H9 (cell line): ENCODE data around the gene MICAL3. TPM values are rescaled to one million over a fixed set of nuclear protein-coding genes. Genes with fewer than 3 reads are reported as not detected.

ENCODE experiments used
- DNase-seq: peaks from one replicate; pipeline ENCODE4 v3.0.0-alpha.2; 2017
- H2AFZ ChIP-seq: one replicate; pipeline ENCODE4 v1.6.1; 2013; ENCODE audit warnings: mild to moderate bottlenecking, low read length, control low read depth, moderate library complexity
- H2AK5ac ChIP-seq: 2 replicates; pipeline ENCODE4 v1.6.1; 2013; ENCODE audit warnings: low read length, control low read depth, mixed read lengths; ENCODE audit not compliant: insufficient read length
- H2BK120ac ChIP-seq: one replicate; pipeline ENCODE4 v1.6.1; 2013; ENCODE audit warnings: low read depth, mild to moderate bottlenecking, low read length, control low read depth, inconsistent platforms; ENCODE audit not compliant: poor library complexity, severe bottlenecking
- H2BK12ac ChIP-seq: 2 replicates; pipeline ENCODE4 v1.6.1; 2013; ENCODE audit warnings: low read length, control low read depth, mixed read lengths, low read depth; ENCODE audit not compliant: insufficient read length
- H2BK15ac ChIP-seq: 2 replicates; pipeline ENCODE4 v1.6.1; 2013; ENCODE audit warnings: low read depth, low read length, control low read depth
- H2BK20ac ChIP-seq: one replicate; pipeline ENCODE4 v1.6.1; 2013; ENCODE audit warnings: low read depth, mild to moderate bottlenecking, low read length, control low read depth, inconsistent platforms; ENCODE audit not compliant: poor library complexity, severe bottlenecking
- H2BK5ac ChIP-seq: 2 replicates; pipeline ENCODE4 v1.6.1; 2013; ENCODE audit warnings: low read length, control low read depth, mixed read lengths; ENCODE audit not compliant: insufficient read length
- H3K14ac ChIP-seq: 2 replicates; pipeline ENCODE4 v1.6.1; 2013; ENCODE audit warnings: low read length, control low read depth; ENCODE audit not compliant: insufficient read depth
- H3K18ac ChIP-seq: 2 replicates; pipeline ENCODE4 v1.6.1; 2013; ENCODE audit warnings: low read depth, mild to moderate bottlenecking, mixed read lengths, low read length, control low read depth; ENCODE audit not compliant: insufficient read length
- H3K23ac ChIP-seq: 2 replicates; pipeline ENCODE4 v1.6.1; 2013; ENCODE audit warnings: low read length, control low read depth, mixed read lengths, low read depth; ENCODE audit not compliant: insufficient read length
- H3K23me2 ChIP-seq: 2 replicates; pipeline ENCODE4 v1.6.1; 2013; ENCODE audit warnings: low read depth, mild to moderate bottlenecking, mixed read lengths, low read length, control low read depth; ENCODE audit not compliant: insufficient read length, poor library complexity, severe bottlenecking
- H3K27ac ChIP-seq: 2 replicates; pipeline ENCODE4 v1.5.1; 2013; ENCODE audit warnings: low read length, control low read depth, mixed read lengths, low read depth; ENCODE audit not compliant: insufficient read length
- H3K27me3 ChIP-seq: 2 replicates; pipeline ENCODE4 v1.6.1; 2013; ENCODE audit warnings: low read length, control low read depth, inconsistent platforms; ENCODE audit not compliant: insufficient read depth
- H3K4ac ChIP-seq: 2 replicates; pipeline ENCODE4 v1.6.1; 2013; ENCODE audit warnings: low read depth, mild to moderate bottlenecking, control low read depth, inconsistent platforms, low read length, moderate library complexity
- H3K4me1 ChIP-seq: 2 replicates; pipeline ENCODE4 v1.6.1; 2013; ENCODE audit warnings: low read length, control low read depth, inconsistent platforms; ENCODE audit not compliant: insufficient read depth
- H3K4me2 ChIP-seq: 2 replicates; pipeline ENCODE4 v1.6.1; 2013; ENCODE audit warnings: low read length, control low read depth, mixed read lengths; ENCODE audit not compliant: insufficient read length, insufficient read depth
- H3K56ac ChIP-seq: 2 replicates; pipeline ENCODE4 v1.6.1; 2013; ENCODE audit warnings: low read depth, mild to moderate bottlenecking, mixed read lengths, low read length, control low read depth; ENCODE audit not compliant: insufficient read length
- H3K79me1 ChIP-seq: 2 replicates; pipeline ENCODE4 v1.6.1; 2013; ENCODE audit warnings: low read depth, mild to moderate bottlenecking, moderate library complexity, low read length, control low read depth, inconsistent platforms; ENCODE audit not compliant: insufficient read depth, poor library complexity, severe bottlenecking
- H3K79me2 ChIP-seq: 2 replicates; pipeline ENCODE4 v1.6.1; 2013; ENCODE audit warnings: low read length, control low read depth, inconsistent platforms; ENCODE audit not compliant: insufficient read depth
- H3K9ac ChIP-seq: 2 replicates; pipeline ENCODE4 v1.6.1; 2013; ENCODE audit warnings: low read length, control low read depth, mixed read lengths; ENCODE audit not compliant: insufficient read length; ENCODE audit errors: extremely low read depth
- H3K9me3 ChIP-seq: one replicate; pipeline ENCODE4 v1.6.1; 2013; ENCODE audit warnings: low read depth, low read length, inconsistent platforms; ENCODE audit not compliant: control insufficient read depth
- H3T11ph ChIP-seq: one replicate; pipeline ENCODE4 v1.6.1; 2013; ENCODE audit warnings: mild to moderate bottlenecking, low read length, control low read depth, inconsistent platforms
- H4K20me1 ChIP-seq: one replicate; pipeline ENCODE4 v1.6.1; 2013; ENCODE audit not compliant: control insufficient read depth, insufficient read length, insufficient read depth
- H4K5ac ChIP-seq: 2 replicates; pipeline ENCODE4 v1.6.1; 2013; ENCODE audit warnings: low read depth, mild to moderate bottlenecking, mixed read lengths, low read length, control low read depth; ENCODE audit not compliant: insufficient read length
- H4K8ac ChIP-seq: replicated peaks from 2 replicates; pipeline ENCODE4 v1.6.1; 2013; ENCODE audit warnings: low read length, control low read depth, mixed read lengths, low read depth; ENCODE audit not compliant: insufficient read length
- H4K91ac ChIP-seq: 2 replicates; pipeline ENCODE4 v1.6.1; 2013; ENCODE audit warnings: low read depth, mild to moderate bottlenecking, moderate library complexity, mixed read lengths, low read length, control low read depth; ENCODE audit not compliant: insufficient read length
- H3K27ac Mint-ChIP-seq, 3 experiments: 2 replicates in 2 of 3; 3 replicates in 1 of 3; pipeline ENCODE4 v1.8.0; 2020 to 2021; ENCODE audit warnings: mixed read lengths in 3 of 3, mild to moderate bottlenecking in 1 of 3, moderate library complexity in 1 of 3
- H3K27me3 Mint-ChIP-seq: 2 replicates; pipeline ENCODE4 v1.8.0; 2021; ENCODE audit warnings: low read depth, mild to moderate bottlenecking, moderate library complexity, mixed read lengths
- H3K36me3 Mint-ChIP-seq, 3 experiments: 2 replicates in 2 of 3; 3 replicates in 1 of 3; pipeline ENCODE4 v1.8.0; 2020 to 2021; ENCODE audit warnings: low read depth in 3 of 3, mixed read lengths in 3 of 3; ENCODE audit not compliant: insufficient read depth in 1 of 3
- H3K4me1 Mint-ChIP-seq, 2 experiments: 2 replicates each; pipeline ENCODE4 v1.8.0; 2020; ENCODE audit warnings: mixed read lengths in 2 of 2
- H3K4me3 Mint-ChIP-seq, 2 experiments: 2 replicates in 1 of 2; 3 replicates in 1 of 2; pipeline ENCODE4 v1.8.0; 2020 to 2021; ENCODE audit warnings: mild to moderate bottlenecking in 2 of 2, mixed read lengths in 2 of 2, moderate library complexity in 1 of 2
- H3K9me3 Mint-ChIP-seq, 2 experiments: 2 replicates in 1 of 2; 3 replicates in 1 of 2; pipeline ENCODE4 v1.8.0; 2020; ENCODE audit warnings: mild to moderate bottlenecking in 2 of 2, mixed read lengths in 2 of 2, moderate library complexity in 1 of 2
- CTCF ChIP-seq: fragments of 200-600 bp; sonication (generic); conservative IDR thresholded peaks from 3 replicates; pipeline ENCODE4 v1.8.0; 2021; ENCODE audit warnings: antibody characterized with exemption, mild to moderate bottlenecking
- WGBS: extraction: QIAGEN DNeasy Blood & Tissue Kit; methylation state at CpG from one replicate; pipeline ENCODE4 v1.1.7; 2013; ENCODE audit warnings: missing lambda C conversion rate, low lambda C conversion rate, mixed read lengths; ENCODE audit not compliant: insufficient read length; ENCODE audit errors: extremely low coverage; 5-methylcytosine and 5-hydroxymethylcytosine counted together
- total RNA-seq: library from RNA; stranded (reverse); gene quantifications from 2 replicates; pipeline ENCODE4 v1.2.1, GENCODE V29; 2021

Gene MICAL3
- total RNA-seq, 1 experiment from 2014 or later = 50.2 TPM

DNA sequence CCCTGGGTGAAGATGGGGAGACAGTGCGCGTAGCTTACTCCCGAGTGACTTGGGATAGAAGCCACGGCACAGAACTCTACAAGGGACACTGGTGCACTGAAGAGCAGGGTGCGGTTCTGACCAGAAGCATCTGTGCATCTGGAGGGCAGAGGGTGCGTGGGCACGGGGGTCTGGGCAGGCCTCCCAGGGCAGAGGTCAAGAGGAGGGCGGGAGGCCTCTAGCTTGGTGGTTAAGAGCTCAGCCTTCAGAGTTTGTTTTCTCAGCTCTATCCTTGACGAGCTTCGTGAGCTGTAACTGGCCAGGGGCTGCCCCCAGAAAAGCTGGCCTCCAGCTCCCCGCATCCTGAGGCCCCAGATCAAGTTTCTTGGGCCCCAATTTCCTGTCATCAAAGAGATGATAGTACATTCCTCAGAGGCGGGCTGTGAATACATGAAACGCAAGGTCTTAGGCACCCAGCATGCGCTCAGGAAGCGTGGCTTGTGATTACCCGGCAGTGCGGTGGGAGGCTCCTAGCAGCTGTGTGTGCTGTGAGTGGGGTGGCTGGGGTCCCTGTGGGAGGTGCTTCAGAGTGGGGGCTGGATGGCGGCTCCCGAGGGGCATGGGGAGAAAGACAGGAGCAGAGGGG is 244.1 kb downstream of the MICAL3 start:
- H2AK5ac ChIP-seq = no peak overlapping the region
- no peak overlapping the region for H4K91ac ChIP-seq
- H2BK15ac ChIP-seq = no peak overlapping the region
- no peaks in the 10 kb centered on the region; a peak in 2 of 5 replicates for H3K9me3 Mint-ChIP-seq
- no peaks in the 10 kb centered on the region; a peak in 1 of 7 replicates for H3K36me3 Mint-ChIP-seq
- WGBS = no CpG with 5 or more reads among the region's 19 CpGs
- H4K5ac ChIP-seq = no peak overlapping the region
- no peak overlapping the region for H2BK120ac ChIP-seq
- H4K8ac ChIP-seq = no peak overlapping the region
- no peaks in the 10 kb centered on the region for H3K27me3 ChIP-seq
- H3K23ac ChIP-seq = no peak overlapping the region
- H2BK5ac ChIP-seq = no peak overlapping the region
- peaks cover 21% of the 10 kb centered on the region for H3K27me3 Mint-ChIP-seq
- H3K79me1 ChIP-seq = no peaks in the 10 kb centered on the region
- no peak overlapping the region; a peak in 1 of 5 replicates for H3K4me3 Mint-ChIP-seq
- H3K14ac ChIP-seq = no peak overlapping the region
- no peak overlapping the region for H3K9ac ChIP-seq
- no peak overlapping the region for H2BK12ac ChIP-seq
- H3K4me2 ChIP-seq = no peak overlapping the region
- H2BK20ac ChIP-seq = no peak overlapping the region
- H3K27ac Mint-ChIP-seq = no peak overlapping the region
- no peak overlapping the region for H3K27ac ChIP-seq
- H3K23me2 ChIP-seq = no peaks in the 10 kb centered on the region
- H3K4me1 Mint-ChIP-seq = peaks cover 17 to 24% of the 10 kb centered on the region in 2 experiments
- H3K9me3 ChIP-seq = no peaks in the 10 kb centered on the region
- H3K4ac ChIP-seq = no peak overlapping the region
- H3K79me2 ChIP-seq = no peaks in the 10 kb centered on the region
- H2AFZ ChIP-seq = no peak overlapping the region
- no peak for DNase-seq
- H3K56ac ChIP-seq = no peak overlapping the region
- H3T11ph ChIP-seq = no peak overlapping the region
- no peak for TF ChIP-seq CTCF
- no peaks in the 10 kb centered on the region for H4K20me1 ChIP-seq
- H3K4me1 ChIP-seq = no peaks in the 10 kb centered on the region
- no peak overlapping the region for H3K18ac ChIP-seq
